PC-3 (cell line): ENCODE measurements around the gene OR8K3.

Experiments used
- EZH2 ChIP-seq: fragments of 300-600 bp; sonication (generic); IDR thresholded peaks from one replicate; pipeline ENCODE4 v1.6.1; 2017; ENCODE audit warnings: antibody characterized with exemption, mild to moderate bottlenecking, low read length; ENCODE audit not compliant: unreplicated experiment
- TF ChIP-seq, protein P1 (sequence below): fragments of 300-600 bp; sonication (generic); conservative IDR thresholded peaks from 2 replicates; pipeline ENCODE4 v1.5.1; 2017; ENCODE audit warnings: antibody characterized with exemption, low read depth, mild to moderate bottlenecking, low read length

DNA sequence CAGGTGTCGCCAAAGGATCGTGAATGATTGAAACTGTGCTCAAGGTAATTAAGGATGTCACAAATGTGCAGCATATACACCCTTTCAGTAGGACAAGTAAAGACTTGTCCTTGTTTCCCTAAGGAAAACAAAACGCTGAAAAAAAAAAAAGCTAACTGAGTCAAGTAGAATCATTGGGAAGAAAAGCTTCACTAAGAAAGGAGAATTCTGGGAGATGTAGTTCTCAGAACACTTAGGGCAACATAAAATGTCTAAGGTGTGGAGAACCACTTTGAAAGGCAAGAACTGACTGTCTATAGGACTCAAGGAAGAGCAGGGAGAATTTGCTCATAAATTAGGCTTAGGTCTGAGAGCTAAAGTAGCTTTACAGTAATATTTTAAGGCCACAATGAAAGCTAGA, 43.9 kb upstream of the OR8K3 start:
- TF ChIP-seq, protein P1, sequence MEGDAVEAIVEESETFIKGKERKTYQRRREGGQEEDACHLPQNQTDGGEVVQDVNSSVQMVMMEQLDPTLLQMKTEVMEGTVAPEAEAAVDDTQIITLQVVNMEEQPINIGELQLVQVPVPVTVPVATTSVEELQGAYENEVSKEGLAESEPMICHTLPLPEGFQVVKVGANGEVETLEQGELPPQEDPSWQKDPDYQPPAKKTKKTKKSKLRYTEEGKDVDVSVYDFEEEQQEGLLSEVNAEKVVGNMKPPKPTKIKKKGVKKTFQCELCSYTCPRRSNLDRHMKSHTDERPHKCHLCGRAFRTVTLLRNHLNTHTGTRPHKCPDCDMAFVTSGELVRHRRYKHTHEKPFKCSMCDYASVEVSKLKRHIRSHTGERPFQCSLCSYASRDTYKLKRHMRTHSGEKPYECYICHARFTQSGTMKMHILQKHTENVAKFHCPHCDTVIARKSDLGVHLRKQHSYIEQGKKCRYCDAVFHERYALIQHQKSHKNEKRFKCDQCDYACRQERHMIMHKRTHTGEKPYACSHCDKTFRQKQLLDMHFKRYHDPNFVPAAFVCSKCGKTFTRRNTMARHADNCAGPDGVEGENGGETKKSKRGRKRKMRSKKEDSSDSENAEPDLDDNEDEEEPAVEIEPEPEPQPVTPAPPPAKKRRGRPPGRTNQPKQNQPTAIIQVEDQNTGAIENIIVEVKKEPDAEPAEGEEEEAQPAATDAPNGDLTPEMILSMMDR: no peak
- TF ChIP-seq EZH2: no peak
